Breast epithelium (tissue), 4 donors: ENCODE measurements around the gene ADAMTSL2. TPM values are rescaled to one million over a fixed set of nuclear protein-coding genes. Genes with fewer than 3 reads are reported as not detected.

Experiments
- DNase-seq, 2 donors: peaks; one replicate each; pipeline ENCODE4 v3.0.0-alpha.2; 2019; ENCODE audit warnings: low spot score in 2 of 2
- H3K27ac ChIP-seq, 2 donors: fragments of 200-600 bp; sonication (generic) in 1 of 2; one replicate each; pipeline ENCODE4 v1.5.1; 2016 to 2019; ENCODE audit warnings: mild to moderate bottlenecking in 1 of 2
- H3K27me3 ChIP-seq, 2 donors: fragments of 200-600 bp; sonication (generic) in 1 of 2; one replicate each; pipeline versions ENCODE4 v1.5.1 to v1.6.0; 2017 to 2019; ENCODE audit warnings: control low read depth in 1 of 2, mild to moderate bottlenecking in 1 of 2
- H3K36me3 ChIP-seq: fragments of 200-600 bp; one replicate; pipeline ENCODE4 v1.5.1; 2019
- H3K4me1 ChIP-seq, 2 donors: fragments of 200-600 bp; sonication (generic); one replicate each; pipeline ENCODE4 v1.5.1; 2016 to 2019; ENCODE audit warnings: control low read depth in 1 of 2
- H3K4me3 ChIP-seq, 3 donors: fragments of 200-600 bp; sonication (generic); 1 replicate in 2 of 3; 2 replicates in 1 of 3; pipeline ENCODE4 v1.5.1; 2016 to 2019; ENCODE audit warnings: mild to moderate bottlenecking in 3 of 3, moderate library complexity in 2 of 3
- H3K9me3 ChIP-seq, 2 donors: fragments of 200-600 bp; sonication (generic) in 1 of 2; one replicate each; pipeline ENCODE4 v1.5.1; 2016 to 2019; ENCODE audit warnings: control low read depth in 1 of 2
- CTCF ChIP-seq, 3 donors: fragments of 450-650 bp; IDR thresholded peaks; one replicate each; pipeline ENCODE4 v1.5.1; 2016 to 2017; ENCODE audit warnings: antibody characterized with exemption in 3 of 3, mild to moderate bottlenecking in 3 of 3, moderate library complexity in 3 of 3
- POLR2A ChIP-seq: fragments of 450-650 bp; IDR thresholded peaks from one replicate; pipeline ENCODE4 v1.6.1; 2016; ENCODE audit warnings: antibody characterized with exemption, mild to moderate bottlenecking, moderate library complexity
- POLR2AphosphoS5 ChIP-seq, 3 donors: sonication (generic); formaldehyde crosslinking; IDR thresholded peaks; one replicate each; pipeline ENCODE4 v1.6.1; 2017; ENCODE audit warnings: antibody characterized with exemption in 3 of 3
- intact Hi-C: fragments of 100-400 bp; cut with DNase I; formaldehyde crosslinking; loops from one replicate; pipeline ENCODE4 v1.15.1; 2023; ENCODE audit warnings: low total_unique reads
- total RNA-seq, 3 donors: library from RNA; depleted of rRNA; stranded (reverse); fragments of >200 nt; gene quantifications; one replicate each; pipeline ENCODE4 v1.1.0, GENCODE V29; 2016

Gene ADAMTSL2
- total RNA-seq, 3 donors from 2014 or later: 0.33 to 0.80 (median 0.44) TPM

GRCh38 chr9:133595910-133596309 lies 61.4 kb downstream of the ADAMTSL2 start:
- no peaks in the 10 kb centered on the region for H3K4me1 ChIP-seq

GRCh38 chr9:133597316-133597957 lies 62.9 kb downstream of the ADAMTSL2 start:
- H3K4me3 ChIP-seq: no peak overlapping the region
- intact Hi-C loops: no loop called here
- DNase-seq: no peak
- peaks cover 0 to 29% of the 10 kb centered on the region in 2 donors for H3K27me3 ChIP-seq
- TF ChIP-seq POLR2AphosphoS5 (IDR thresholded peaks at IDR 0.05): no peak
- TF ChIP-seq CTCF (IDR thresholded peaks at IDR 0.05): no peak
- TF ChIP-seq POLR2A: no peak
- peaks cover 23 to 29% of the 10 kb centered on the region in 2 donors for H3K9me3 ChIP-seq
- no peaks in the 10 kb centered on the region for H3K36me3 ChIP-seq
- no peaks in the 10 kb centered on the region for H3K4me1 ChIP-seq
- H3K27ac ChIP-seq: no peak overlapping the region

More at GRCh38 chr9:133595910-133596309, 61.4 kb downstream of the ADAMTSL2 start:
- H3K27me3 ChIP-seq: peaks cover 0 to 33% of the 10 kb centered on the region in 2 donors
- DNase-seq: no peak
- H3K9me3 ChIP-seq: peaks cover 23 to 29% of the 10 kb centered on the region in 2 donors
- TF ChIP-seq CTCF (IDR thresholded peaks at IDR 0.05): no peak
- TF ChIP-seq POLR2A: no peak
- TF ChIP-seq POLR2AphosphoS5 (IDR thresholded peaks at IDR 0.05): no peak
- no peaks in the 10 kb centered on the region for H3K36me3 ChIP-seq
- H3K4me3 ChIP-seq: no peak overlapping the region
- H3K27ac ChIP-seq: no peak overlapping the region
- intact Hi-C loops: no loop called here

- H3K4me3 ChIP-seq: no peak overlapping the region
- no peak overlapping the region for H3K27ac ChIP-seq
- H3K4me1 ChIP-seq: no peaks in the 10 kb centered on the region
- H3K27me3 ChIP-seq: peaks cover 0 to 30% of the 10 kb centered on the region in 2 donors
- TF ChIP-seq POLR2AphosphoS5 (IDR thresholded peaks at IDR 0.05): no peak
- no peak for TF ChIP-seq CTCF (IDR thresholded peaks at IDR 0.05)
- TF ChIP-seq POLR2A: no peak
- intact Hi-C loops: loop anchor here (2.0 kb wide), 1 partner anchor 56 kb away; no protein-coding TSS in a partner anchor
- H3K9me3 ChIP-seq: peaks cover 23 to 29% of the 10 kb centered on the region in 2 donors
- DNase-seq: no peak
- H3K36me3 ChIP-seq: no peaks in the 10 kb centered on the region
Observed at GRCh38 chr9:133598978-133599377, 64.5 kb downstream of the ADAMTSL2 start.

GRCh38 chr9:133599470-133600173 lies 65.1 kb downstream of the ADAMTSL2 start:
- intact Hi-C loops: loop anchor here (2.0 kb wide), 1 partner anchor 55 kb away; no protein-coding TSS in a partner anchor
- DNase-seq: no peak
- H3K27ac ChIP-seq: no peak overlapping the region
- H3K36me3 ChIP-seq: no peaks in the 10 kb centered on the region
- peaks cover 0 to 34% of the 10 kb centered on the region in 2 donors for H3K27me3 ChIP-seq
- H3K9me3 ChIP-seq: peaks cover 23 to 29% of the 10 kb centered on the region in 2 donors
- no peak for TF ChIP-seq POLR2A
- TF ChIP-seq CTCF (IDR thresholded peaks at IDR 0.05): no peak
- no peak for TF ChIP-seq POLR2AphosphoS5 (IDR thresholded peaks at IDR 0.05)
- no peak overlapping the region for H3K4me3 ChIP-seq
- H3K4me1 ChIP-seq: no peaks in the 10 kb centered on the region

- peaks cover 23 to 29% of the 10 kb centered on the region in 2 donors for H3K9me3 ChIP-seq
- no peak overlapping the region for H3K27ac ChIP-seq
- TF ChIP-seq POLR2A (no peak), POLR2AphosphoS5 (IDR thresholded peaks at IDR 0.05) (no peak), CTCF (IDR thresholded peaks at IDR 0.05) (no peak)
- intact Hi-C loops: no loop called here
- H3K36me3 ChIP-seq: no peaks in the 10 kb centered on the region
- peaks cover 0 to 41% of the 10 kb centered on the region in 2 donors for H3K27me3 ChIP-seq
- H3K4me1 ChIP-seq: no peaks in the 10 kb centered on the region
- DNase-seq: no peak
- no peak overlapping the region for H3K4me3 ChIP-seq
Observed at GRCh38 chr9:133600739-133601138, 66.2 kb downstream of the ADAMTSL2 start.
